GM21619 (cell line): ENCODE results near the gene ERVFRD-1.
"Not testable (repeated sequence)": the region's sequence is repeated elsewhere in the genome, so short reads cannot be mapped to it uniquely, and the experiment has no call there.

Source experiments
- ATAC-seq: cut with Tn5 transposase; IDR thresholded peaks from one replicate; pipeline ENCODE4 v1.9.1; 2021; ENCODE audit not compliant: unreplicated experiment

ERVFRD-1 gene

GRCh38 chr6:11092668-11093375, 18.7 kb downstream of the ERVFRD-1 start:
- ATAC-seq = peak; percentile 32

GRCh38 chr6:11091141-11091540, 20.4 kb downstream of the ERVFRD-1 start:
- not testable (repeated sequence) for ATAC-seq

GRCh38 chr6:11089695-11090094, 21.8 kb downstream of the ERVFRD-1 start:
- ATAC-seq = no peak

DNA sequence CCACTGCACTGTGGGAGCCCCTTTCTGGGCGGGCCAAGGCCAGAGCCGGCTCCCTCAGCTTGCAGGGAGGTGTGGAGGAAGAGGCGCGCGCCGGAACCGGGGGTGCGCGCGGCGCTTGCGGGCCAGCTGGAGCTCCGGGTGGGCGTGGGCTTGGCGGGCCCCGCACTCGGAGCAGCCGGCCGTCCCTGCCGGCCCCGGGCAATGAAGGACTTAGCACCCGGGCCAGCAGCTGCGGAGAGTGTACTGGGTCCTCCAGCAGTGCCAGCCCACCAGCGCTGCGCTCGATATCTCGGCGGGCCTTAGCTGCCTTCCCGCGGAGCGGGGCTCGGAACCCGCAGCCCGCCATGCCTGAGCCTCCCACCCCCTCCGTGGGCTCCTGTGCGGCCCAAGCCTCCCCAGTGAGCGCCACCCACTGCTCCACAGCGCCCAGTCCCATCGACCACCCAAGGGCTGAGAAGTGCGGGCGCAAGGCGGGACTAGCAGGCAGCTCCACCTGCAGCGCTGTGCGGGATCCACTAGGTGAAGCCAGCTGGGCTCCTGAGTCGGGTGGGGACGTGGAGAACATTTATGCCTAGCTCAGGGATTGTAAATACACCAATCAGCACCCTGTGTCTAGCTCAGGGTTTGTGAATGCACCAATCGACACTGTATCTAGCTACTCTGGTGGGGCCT, 24.2 kb downstream of the ERVFRD-1 start:
- ATAC-seq = not testable (repeated sequence)

GRCh38 chr6:11085758-11086435, 25.6 kb downstream of the ERVFRD-1 start:
- ATAC-seq = no peak

GRCh38 chr6:11083956-11084355, 27.6 kb downstream of the ERVFRD-1 start:
- ATAC-seq = no peak

GRCh38 chr6:11083491-11083890, 28.0 kb downstream of the ERVFRD-1 start:
- ATAC-seq = no peak

DNA sequence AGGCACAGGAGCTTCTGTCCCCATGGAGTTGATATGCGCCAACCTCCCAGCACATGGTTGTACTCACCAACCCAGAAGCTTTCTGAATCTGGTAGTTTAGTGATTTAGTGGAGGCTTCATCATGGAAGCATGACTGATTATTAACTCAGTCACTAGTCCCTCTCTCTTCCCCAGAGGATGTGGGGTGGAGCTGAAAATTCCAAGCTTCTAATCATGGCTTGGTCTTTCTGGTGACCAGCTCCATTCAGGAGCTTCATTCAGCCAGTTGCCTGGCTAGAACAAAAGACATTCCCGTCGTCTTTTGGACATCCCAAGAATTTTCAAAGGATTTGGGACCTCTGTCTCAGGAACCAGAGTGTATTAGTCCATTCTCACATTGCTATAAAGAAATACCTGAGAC, 31.2 kb downstream of the ERVFRD-1 start:
- ATAC-seq = no peak

GRCh38 chr6:11078266-11078665, 33.3 kb downstream of the ERVFRD-1 start:
- ATAC-seq = no peak

GRCh38 chr6:11076540-11076939, 35.0 kb downstream of the ERVFRD-1 start:
- no peak for ATAC-seq

DNA sequence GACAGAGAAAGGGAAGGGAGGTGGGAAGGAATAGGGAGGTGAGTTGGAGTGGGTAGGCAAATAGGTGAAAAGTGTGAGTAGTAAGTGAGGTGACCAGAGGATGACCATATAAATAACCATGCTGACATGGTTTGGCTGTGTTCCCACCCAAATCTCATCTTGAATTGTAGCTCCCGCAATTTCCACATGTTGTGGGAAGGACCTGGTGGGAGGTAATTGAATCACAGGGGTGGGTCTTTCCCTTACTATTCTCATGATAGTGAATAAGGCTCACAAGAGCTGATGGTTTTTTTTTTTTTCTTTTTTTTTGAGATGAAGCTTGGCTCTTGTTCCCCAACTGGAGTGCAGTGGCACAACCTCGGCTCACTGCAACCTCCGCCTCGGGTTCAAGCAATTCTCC, 39.4 kb downstream of the ERVFRD-1 start:
- ATAC-seq = no peak

- no peak for ATAC-seq
Measured at GRCh38 chr6:11069760-11070159, 41.8 kb downstream of the ERVFRD-1 start.

DNA sequence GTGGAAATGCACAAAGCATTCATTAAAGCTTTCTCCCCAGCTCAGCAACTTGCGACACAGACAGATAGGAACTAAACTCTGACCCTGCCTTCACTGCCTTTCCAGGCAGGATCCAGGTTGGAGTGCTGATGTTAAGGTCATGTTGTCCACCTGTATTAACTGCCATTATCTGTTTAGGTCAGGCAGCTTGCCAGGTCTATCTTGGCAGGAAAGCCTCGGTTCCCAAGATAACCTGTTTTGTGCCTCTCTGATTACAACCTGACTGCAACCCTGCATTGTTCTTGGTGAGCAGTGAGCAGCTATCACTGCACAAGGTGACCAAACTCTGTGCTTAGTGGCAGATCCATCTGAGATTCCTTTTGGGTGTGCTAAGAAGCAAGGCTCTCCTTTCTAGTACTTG, 44.2 kb downstream of the ERVFRD-1 start:
- no peak for ATAC-seq

GRCh38 chr6:11066505-11067347, 44.8 kb downstream of the ERVFRD-1 start:
- no peak for ATAC-seq

DNA sequence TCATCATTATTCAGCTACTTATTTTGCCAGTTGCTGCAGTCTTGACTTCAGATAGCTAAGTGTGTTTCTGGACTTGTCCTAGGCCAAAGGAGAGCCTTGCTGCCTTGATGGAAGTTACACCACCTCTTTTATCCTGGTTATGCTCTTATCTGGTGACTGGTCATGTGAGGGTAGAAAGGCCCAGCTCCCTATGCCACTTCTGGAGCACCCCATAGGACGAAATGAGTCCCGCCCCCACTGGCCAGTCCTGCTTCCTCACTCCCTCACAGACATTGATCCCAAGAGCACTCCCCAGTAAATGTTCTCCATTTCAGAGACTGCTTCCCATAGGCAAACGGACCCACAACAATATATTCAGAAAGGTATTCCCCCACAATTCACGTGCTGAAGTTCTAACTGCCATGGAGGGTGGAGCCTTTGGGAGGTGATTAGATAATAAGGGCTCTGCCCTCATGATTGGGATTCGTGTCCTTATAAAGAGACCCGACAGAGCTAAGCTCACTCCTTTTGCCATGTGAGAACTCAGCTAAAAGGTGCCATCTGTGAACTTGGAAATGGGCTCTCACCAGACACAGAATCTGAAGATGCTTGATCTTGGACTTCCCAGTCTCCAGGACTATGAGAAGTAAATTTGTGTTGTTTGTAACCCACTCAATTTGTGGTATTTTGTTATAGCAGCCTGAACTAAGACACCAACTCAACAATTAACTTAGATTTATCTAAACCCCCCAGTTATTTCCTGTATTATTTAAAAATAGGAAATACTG, 45.9 kb downstream of the ERVFRD-1 start:
- no peak for ATAC-seq

DNA sequence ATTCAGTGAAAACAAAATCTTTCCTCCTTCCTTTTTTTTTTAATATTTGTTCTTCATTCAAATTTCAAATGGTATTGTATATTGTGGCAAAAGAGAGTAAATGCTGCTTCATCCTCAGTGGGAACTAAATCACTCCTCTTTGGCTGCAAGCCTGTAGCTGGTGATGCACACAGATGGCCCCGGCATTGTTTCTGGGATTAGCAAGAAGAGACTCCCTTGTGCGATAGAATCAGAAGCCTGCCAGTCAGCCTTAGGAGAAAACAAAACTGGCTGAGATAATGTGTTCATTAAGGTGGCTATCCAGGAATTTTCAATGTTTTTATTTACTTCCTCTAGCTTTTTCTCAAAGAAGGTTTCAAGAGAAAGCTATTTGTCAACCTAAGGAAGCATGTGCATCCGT, 46.7 kb downstream of the ERVFRD-1 start:
- no peak for ATAC-seq

DNA sequence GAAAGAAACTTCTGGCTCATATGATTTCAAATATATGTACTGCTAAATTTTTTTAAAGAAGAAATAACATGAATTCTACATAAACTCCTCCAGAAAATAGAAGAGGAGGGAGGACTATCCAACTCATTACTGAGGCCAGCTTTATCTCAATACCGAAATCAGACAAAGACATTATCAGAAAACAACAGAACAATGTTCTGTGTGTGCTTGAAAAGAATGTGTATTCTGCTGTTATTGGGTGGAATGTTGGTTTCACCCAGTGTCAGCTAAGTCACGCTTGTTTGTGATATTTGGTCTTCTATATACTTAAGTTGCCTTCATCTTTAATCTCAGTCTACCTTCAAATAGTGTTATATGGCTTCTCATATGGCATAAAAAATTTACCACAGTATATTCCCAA, 48.8 kb downstream of the ERVFRD-1 start:
- ATAC-seq = no peak

GRCh38 chr6:11062083-11062482, 49.4 kb downstream of the ERVFRD-1 start:
- ATAC-seq = no peak

DNA sequence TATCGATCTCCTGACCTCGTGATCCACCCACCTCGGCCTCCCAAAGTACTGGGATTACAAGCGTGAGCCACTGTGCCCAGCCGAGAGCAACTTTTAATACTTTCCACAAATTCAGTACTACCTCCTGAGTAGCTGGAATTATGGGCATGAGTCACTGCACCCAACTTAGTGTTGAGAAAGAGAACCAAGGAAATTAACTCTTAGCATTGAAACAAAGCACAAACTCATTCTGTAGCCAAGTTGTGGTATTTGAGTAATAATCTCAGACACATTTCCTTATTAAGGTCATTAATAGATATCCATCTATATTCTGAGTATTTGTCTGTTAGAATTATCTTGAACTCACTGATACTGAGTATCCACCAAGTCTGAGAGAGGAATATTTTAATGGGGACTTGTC, 53.1 kb downstream of the ERVFRD-1 start:
- no peak for ATAC-seq

- no peak for ATAC-seq
Measured at GRCh38 chr6:11056871-11057270, 54.7 kb downstream of the ERVFRD-1 start.
